ENCODE data around the gene ACP7.
A peak's percentile ranks its signal among the peaks of the same experiment; 100 is the strongest.

ACP7 gene

GRCh38 chr19:39100500-39101166 is 16.5 kb downstream of the ACP7 start:
- no peak overlapping the region for H3K4ac ChIP-seq (ENCODE audit: low read depth, low read length)
- no peak overlapping the region for H3K18ac ChIP-seq (ENCODE audit: low read length)
- no peak overlapping the region for H3K9ac ChIP-seq (ENCODE audit: low read length)
- no peaks in the 10 kb centered on the region for H3K79me2 ChIP-seq (ENCODE audit: control insufficient read depth, insufficient read depth, low read length)
- no peaks in the 10 kb centered on the region for H3K4me1 ChIP-seq (ENCODE audit: control insufficient read depth, low read depth, low read length)
- H3K79me1 ChIP-seq (ENCODE audit: low read length), result no peaks in the 10 kb centered on the region
- H2BK120ac ChIP-seq (ENCODE audit: low read depth, low read length), result no peak overlapping the region
- H3K36me3 ChIP-seq (ENCODE audit: control insufficient read depth, insufficient read depth, low read length), result no peaks in the 10 kb centered on the region
- WGBS (ENCODE audit: extremely low coverage, insufficient coverage, low lambda C conversion rate), result no CpG with 5 or more reads among the region's 19 CpGs
- no peak overlapping the region for H2AK5ac ChIP-seq (ENCODE audit: low read length)
- H4K8ac ChIP-seq (ENCODE audit: low read depth, low read length), result no peak overlapping the region
- no peak overlapping the region for H2BK5ac ChIP-seq (ENCODE audit: low read length)
- no peaks in the 10 kb centered on the region for H3K27me3 ChIP-seq (ENCODE audit: insufficient read depth, low read length, poor library complexity)
- no peak overlapping the region for H3K4me3 ChIP-seq (ENCODE audit: low read length)
- no peak overlapping the region for H3K23ac ChIP-seq (ENCODE audit: low read length)
- no peak overlapping the region for H2BK15ac ChIP-seq (replicated peaks; ENCODE audit: low read depth)
- H3K56ac ChIP-seq (ENCODE audit: low read length), result no peak overlapping the region
- DNase-seq, result no peak
- H3K27ac ChIP-seq (ENCODE audit: low read depth, low read length), result no peak overlapping the region
- no peak overlapping the region for H4K5ac ChIP-seq (ENCODE audit: low read length)
- no peak overlapping the region for H3K4me2 ChIP-seq (ENCODE audit: low read length)

GRCh38 chr19:39103151-39103550 is 19.0 kb downstream of the ACP7 start:
- Histone ChIP-seq H2BK15ac (replicated peaks; ENCODE audit: low read depth) (no peak overlapping the region), H3K79me1 (ENCODE audit: low read length) (no peaks in the 10 kb centered on the region), H3K79me2 (ENCODE audit: control insufficient read depth, insufficient read depth, low read length) (no peaks in the 10 kb centered on the region), H3K36me3 (ENCODE audit: control insufficient read depth, insufficient read depth, low read length) (no peaks in the 10 kb centered on the region), H3K56ac (ENCODE audit: low read length) (no peak overlapping the region), H4K5ac (ENCODE audit: low read length) (no peak overlapping the region), H3K18ac (ENCODE audit: low read length) (no peak overlapping the region), H2BK120ac (ENCODE audit: low read depth, low read length) (no peak overlapping the region), H2AK5ac (ENCODE audit: low read length) (no peak overlapping the region), H2BK5ac (ENCODE audit: low read length) (no peak overlapping the region), H3K27me3 (ENCODE audit: insufficient read depth, low read length, poor library complexity) (no peaks in the 10 kb centered on the region), H3K4me2 (ENCODE audit: low read length) (no peak overlapping the region), H3K27ac (ENCODE audit: low read depth, low read length) (no peak overlapping the region), H3K4me3 (ENCODE audit: low read length) (no peak overlapping the region), H3K9ac (ENCODE audit: low read length) (no peak overlapping the region), H3K4ac (ENCODE audit: low read depth, low read length) (no peak overlapping the region), H3K4me1 (ENCODE audit: control insufficient read depth, low read depth, low read length) (no peaks in the 10 kb centered on the region), H3K23ac (ENCODE audit: low read length) (no peak overlapping the region), H4K8ac (ENCODE audit: low read depth, low read length) (no peak overlapping the region)
- DNase-seq, result no peak
- no CpG with 5 or more reads among the region's 5 CpGs for WGBS (ENCODE audit: extremely low coverage, insufficient coverage, low lambda C conversion rate)

- H3K56ac ChIP-seq (ENCODE audit: low read length), result no peak overlapping the region
- no peak overlapping the region for H3K4ac ChIP-seq (ENCODE audit: low read depth, low read length)
- no peaks in the 10 kb centered on the region for H3K79me2 ChIP-seq (ENCODE audit: control insufficient read depth, insufficient read depth, low read length)
- no peaks in the 10 kb centered on the region for H3K36me3 ChIP-seq (ENCODE audit: control insufficient read depth, insufficient read depth, low read length)
- no peak overlapping the region for H3K9ac ChIP-seq (ENCODE audit: low read length)
- no peak overlapping the region for H3K27ac ChIP-seq (ENCODE audit: low read depth, low read length)
- no peaks in the 10 kb centered on the region for H3K4me1 ChIP-seq (ENCODE audit: control insufficient read depth, low read depth, low read length)
- no peak overlapping the region for H2BK5ac ChIP-seq (ENCODE audit: low read length)
- no peaks in the 10 kb centered on the region for H3K27me3 ChIP-seq (ENCODE audit: insufficient read depth, low read length, poor library complexity)
- DNase-seq, result no peak
- H2BK120ac ChIP-seq (ENCODE audit: low read depth, low read length), result no peak overlapping the region
- no peak overlapping the region for H4K5ac ChIP-seq (ENCODE audit: low read length)
- H3K18ac ChIP-seq (ENCODE audit: low read length), result no peak overlapping the region
- no peak overlapping the region for H4K8ac ChIP-seq (ENCODE audit: low read depth, low read length)
- no peak overlapping the region for H2AK5ac ChIP-seq (ENCODE audit: low read length)
- no CpG with 5 or more reads among the region's 5 CpGs for WGBS (ENCODE audit: extremely low coverage, insufficient coverage, low lambda C conversion rate)
- no peak overlapping the region for H3K4me3 ChIP-seq (ENCODE audit: low read length)
- no peak overlapping the region for H3K4me2 ChIP-seq (ENCODE audit: low read length)
- H3K79me1 ChIP-seq (ENCODE audit: low read length), result no peaks in the 10 kb centered on the region
- no peak overlapping the region for H2BK15ac ChIP-seq (replicated peaks; ENCODE audit: low read depth)
- H3K23ac ChIP-seq (ENCODE audit: low read length), result no peak overlapping the region
Measured at GRCh38 chr19:39104186-39104596, 20.0 kb downstream of the ACP7 start.

DNA sequence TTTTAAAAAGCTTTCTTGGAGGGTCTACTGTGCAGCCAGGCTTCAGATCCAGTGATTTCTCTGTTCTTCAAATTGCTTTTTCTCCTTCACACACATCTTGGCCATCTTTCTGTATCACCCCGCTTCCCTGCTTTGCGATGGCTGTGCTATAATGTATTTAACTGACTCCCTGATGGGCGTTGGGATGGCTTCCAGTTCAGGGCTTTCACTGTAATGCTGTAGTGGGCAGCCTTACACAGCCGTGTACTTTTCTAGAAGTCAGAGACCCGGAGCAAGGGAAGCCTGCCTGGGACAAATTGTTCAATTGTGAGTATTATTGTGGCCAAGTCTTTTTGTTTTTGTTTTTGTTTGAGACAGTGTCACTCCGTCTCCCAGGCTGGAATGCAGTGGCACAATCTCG is 22.0 kb downstream of the ACP7 start:
- H3K4ac ChIP-seq (ENCODE audit: low read depth, low read length), result no peak overlapping the region
- no peak for DNase-seq
- no peak overlapping the region for H2AK5ac ChIP-seq (ENCODE audit: low read length)
- no peaks in the 10 kb centered on the region for H3K79me1 ChIP-seq (ENCODE audit: low read length)
- H3K4me2 ChIP-seq (ENCODE audit: low read length), result no peak overlapping the region
- H3K4me1 ChIP-seq (ENCODE audit: control insufficient read depth, low read depth, low read length), result no peaks in the 10 kb centered on the region
- H3K18ac ChIP-seq (ENCODE audit: low read length), result no peak overlapping the region
- no peak overlapping the region for H4K8ac ChIP-seq (ENCODE audit: low read depth, low read length)
- no CpG with 5 or more reads among the region's 7 CpGs for WGBS (ENCODE audit: extremely low coverage, insufficient coverage, low lambda C conversion rate)
- no peak overlapping the region for H3K9ac ChIP-seq (ENCODE audit: low read length)
- no peaks in the 10 kb centered on the region for H3K36me3 ChIP-seq (ENCODE audit: control insufficient read depth, insufficient read depth, low read length)
- H2BK15ac ChIP-seq (replicated peaks; ENCODE audit: low read depth), result no peak overlapping the region
- H3K4me3 ChIP-seq (ENCODE audit: low read length), result no peak overlapping the region
- no peak overlapping the region for H4K5ac ChIP-seq (ENCODE audit: low read length)
- no peaks in the 10 kb centered on the region for H3K79me2 ChIP-seq (ENCODE audit: control insufficient read depth, insufficient read depth, low read length)
- H3K23ac ChIP-seq (ENCODE audit: low read length), result no peak overlapping the region
- H3K56ac ChIP-seq (ENCODE audit: low read length), result no peak overlapping the region
- no peak overlapping the region for H2BK5ac ChIP-seq (ENCODE audit: low read length)
- H2BK120ac ChIP-seq (ENCODE audit: low read depth, low read length), result no peak overlapping the region
- no peak overlapping the region for H3K27ac ChIP-seq (ENCODE audit: low read depth, low read length)
- no peaks in the 10 kb centered on the region for H3K27me3 ChIP-seq (ENCODE audit: insufficient read depth, low read length, poor library complexity)

DNA sequence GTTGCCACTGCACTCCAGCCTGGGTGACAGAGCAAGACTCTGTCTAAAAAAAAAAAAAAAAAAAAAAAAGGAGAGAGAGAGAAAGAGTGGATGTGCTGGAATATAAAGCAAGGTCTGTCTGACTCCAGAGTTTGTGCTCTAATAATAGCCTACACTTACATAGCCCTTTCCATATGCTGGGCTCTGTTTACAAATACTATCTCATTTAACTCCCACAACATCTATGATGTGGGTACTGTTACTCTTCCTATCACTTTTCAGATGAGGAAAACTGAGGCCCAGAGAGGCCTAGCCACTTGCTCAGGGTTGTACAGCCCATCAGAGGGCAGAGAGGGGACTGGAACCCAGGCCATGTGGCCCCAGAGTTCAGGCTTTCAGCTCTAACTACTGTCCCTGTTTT is 25.5 kb downstream of the ACP7 start:
- H2BK5ac ChIP-seq (ENCODE audit: low read length), result no peak overlapping the region
- no peak overlapping the region for H2BK120ac ChIP-seq (ENCODE audit: low read depth, low read length)
- H3K79me1 ChIP-seq (ENCODE audit: low read length), result no peaks in the 10 kb centered on the region
- no peak overlapping the region for H2BK15ac ChIP-seq (replicated peaks; ENCODE audit: low read depth)
- H4K8ac ChIP-seq (ENCODE audit: low read depth, low read length), result no peak overlapping the region
- no peak overlapping the region for H3K9ac ChIP-seq (ENCODE audit: low read length)
- no peak for DNase-seq
- H3K4me3 ChIP-seq (ENCODE audit: low read length), result no peak overlapping the region
- no peaks in the 10 kb centered on the region for H3K27me3 ChIP-seq (ENCODE audit: insufficient read depth, low read length, poor library complexity)
- no peaks in the 10 kb centered on the region for H3K4me1 ChIP-seq (ENCODE audit: control insufficient read depth, low read depth, low read length)
- no peak overlapping the region for H3K4me2 ChIP-seq (ENCODE audit: low read length)
- H3K79me2 ChIP-seq (ENCODE audit: control insufficient read depth, insufficient read depth, low read length), result no peaks in the 10 kb centered on the region
- H2AK5ac ChIP-seq (ENCODE audit: low read length), result no peak overlapping the region
- H3K27ac ChIP-seq (ENCODE audit: low read depth, low read length), result no peak overlapping the region
- no peak overlapping the region for H3K4ac ChIP-seq (ENCODE audit: low read depth, low read length)
- H4K5ac ChIP-seq (ENCODE audit: low read length), result no peak overlapping the region
- H3K23ac ChIP-seq (ENCODE audit: low read length), result no peak overlapping the region
- H3K18ac ChIP-seq (ENCODE audit: low read length), result no peak overlapping the region
- no peak overlapping the region for H3K56ac ChIP-seq (ENCODE audit: low read length)
- H3K36me3 ChIP-seq (ENCODE audit: control insufficient read depth, insufficient read depth, low read length), result no peaks in the 10 kb centered on the region

- no peaks in the 10 kb centered on the region for H3K27me3 ChIP-seq (ENCODE audit: insufficient read depth, low read length, poor library complexity)
- H3K4me2 ChIP-seq (ENCODE audit: low read length), result no peak overlapping the region
- H3K9ac ChIP-seq (ENCODE audit: low read length), result no peak overlapping the region
- no peaks in the 10 kb centered on the region for H3K4me1 ChIP-seq (ENCODE audit: control insufficient read depth, low read depth, low read length)
- no peak overlapping the region for H3K4me3 ChIP-seq (ENCODE audit: low read length)
- no peak overlapping the region for H3K4ac ChIP-seq (ENCODE audit: low read depth, low read length)
- no peak overlapping the region for H3K27ac ChIP-seq (ENCODE audit: low read depth, low read length)
- H3K36me3 ChIP-seq (ENCODE audit: control insufficient read depth, insufficient read depth, low read length), result no peaks in the 10 kb centered on the region
- H3K79me2 ChIP-seq (ENCODE audit: control insufficient read depth, insufficient read depth, low read length), result no peaks in the 10 kb centered on the region
- no peak overlapping the region for H2BK15ac ChIP-seq (replicated peaks; ENCODE audit: low read depth)
- H3K23ac ChIP-seq (ENCODE audit: low read length), result no peak overlapping the region
- DNase-seq, result peak; percentile 49
- H3K18ac ChIP-seq (ENCODE audit: low read length), result no peak overlapping the region
- H2AK5ac ChIP-seq (ENCODE audit: low read length), result no peak overlapping the region
- no peak overlapping the region for H3K56ac ChIP-seq (ENCODE audit: low read length)
- H3K79me1 ChIP-seq (ENCODE audit: low read length), result no peaks in the 10 kb centered on the region
- H4K8ac ChIP-seq (ENCODE audit: low read depth, low read length), result no peak overlapping the region
- no peak overlapping the region for H2BK5ac ChIP-seq (ENCODE audit: low read length)
- no CpG with 5 or more reads among the region's 16 CpGs for WGBS (ENCODE audit: extremely low coverage, insufficient coverage, low lambda C conversion rate)
- no peak overlapping the region for H4K5ac ChIP-seq (ENCODE audit: low read length)
- no peak overlapping the region for H2BK120ac ChIP-seq (ENCODE audit: low read depth, low read length)
Measured at GRCh38 chr19:39110263-39110967, 26.2 kb downstream of the ACP7 start.
